T-helper 2 cell treated with Interferon-gamma antibody and Interleukin-4, amounts not matched to agents 5 μg/mL and 100 μg/mL, for 36 hours (primary cell): Measurements from ENCODE around the gene AIG1.
"Not testable (repeated sequence)": the region's sequence is repeated elsewhere in the genome, so short reads cannot be mapped to it uniquely, and the experiment has no call there.

Source experiments
- DNase-seq: peaks from one replicate; pipeline ENCODE4 v3.0.0; 2021; ENCODE audit warnings: low spot score
- H3K27ac Mint-ChIP-seq: one replicate; pipeline ENCODE4 v1.8.0; 2021; ENCODE audit warnings: mild to moderate bottlenecking, mixed read lengths
- H3K27me3 Mint-ChIP-seq: one replicate; pipeline ENCODE4 v1.8.0; 2021; ENCODE audit warnings: low read depth, mixed read lengths
- H3K36me3 Mint-ChIP-seq: one replicate; pipeline ENCODE4 v1.8.0; 2021; ENCODE audit warnings: low read depth, mixed read lengths
- H3K4me1 Mint-ChIP-seq: one replicate; pipeline ENCODE4 v1.8.0; 2021; ENCODE audit warnings: low read depth, mixed read lengths
- H3K4me3 Mint-ChIP-seq: one replicate; pipeline ENCODE4 v1.8.0; 2022; ENCODE audit warnings: mild to moderate bottlenecking, moderate library complexity, mixed read lengths
- H3K9me3 Mint-ChIP-seq: one replicate; pipeline ENCODE4 v1.8.0; 2021; ENCODE audit warnings: mixed read lengths

The AIG1 gene

GRCh38 chr6:143060806-143061596 lies at the start of gene AIG1:
Gene AIG1, plus strand, starts transcription at chr6:143060889. Its CDS starts 37 bp downstream, at chr6:143060926.
- peaks cover 21% of the 10 kb centered on the region for H3K4me1 Mint-ChIP-seq
- peak within 1 kb of the TSS; percentile 90 for H3K4me3 Mint-ChIP-seq
- peak; percentile 46 for DNase-seq

GRCh38 chr6:143014764-143015163 lies 45.9 kb upstream of the AIG1 start:
- Mint-ChIP-seq H3K4me3 (no peak overlapping the region), H3K27me3 (no peaks in the 10 kb centered on the region), H3K4me1 (no peaks in the 10 kb centered on the region), H3K27ac (no peak overlapping the region), H3K9me3 (no peaks in the 10 kb centered on the region), H3K36me3 (no peaks in the 10 kb centered on the region)
- DNase-seq = no peak

More at GRCh38 chr6:143060806-143061596, at the start of gene AIG1:
- H3K27ac Mint-ChIP-seq = peak within 1 kb of the TSS; percentile 88
- H3K9me3 Mint-ChIP-seq = no peaks in the 10 kb centered on the region
- H3K36me3 Mint-ChIP-seq = no peaks in the 10 kb centered on the region
- H3K27me3 Mint-ChIP-seq = no peaks in the 10 kb centered on the region

GRCh38 chr6:143015300-143015706 lies 45.4 kb upstream of the AIG1 start:
- Mint-ChIP-seq H3K36me3 (no peaks in the 10 kb centered on the region), H3K4me1 (no peaks in the 10 kb centered on the region), H3K4me3 (no peak overlapping the region), H3K9me3 (no peaks in the 10 kb centered on the region), H3K27ac (no peak overlapping the region), H3K27me3 (no peaks in the 10 kb centered on the region)
- DNase-seq = no peak

- DNase-seq = no peak
- Mint-ChIP-seq H3K27me3 (no peaks in the 10 kb centered on the region), H3K4me1 (no peaks in the 10 kb centered on the region), H3K27ac (no peak overlapping the region), H3K4me3 (no peak overlapping the region), H3K36me3 (no peaks in the 10 kb centered on the region), H3K9me3 (peaks cover 6% of the 10 kb centered on the region)
Measured at GRCh38 chr6:143018955-143019354, 41.7 kb upstream of the AIG1 start.

- not testable (repeated sequence) for H3K4me3 Mint-ChIP-seq, DNase-seq, H3K9me3 Mint-ChIP-seq, H3K27ac Mint-ChIP-seq, H3K27me3 Mint-ChIP-seq, H3K36me3 Mint-ChIP-seq, H3K4me1 Mint-ChIP-seq
Measured at GRCh38 chr6:143020862-143021261, 39.8 kb upstream of the AIG1 start.

- H3K4me1 Mint-ChIP-seq = no peaks in the 10 kb centered on the region
- no peaks in the 10 kb centered on the region for H3K36me3 Mint-ChIP-seq
- no peak for DNase-seq
- no peak overlapping the region for H3K4me3 Mint-ChIP-seq
- H3K27me3 Mint-ChIP-seq = no peaks in the 10 kb centered on the region
- H3K27ac Mint-ChIP-seq = no peak overlapping the region
- peaks cover 6% of the 10 kb centered on the region for H3K9me3 Mint-ChIP-seq
Measured at GRCh38 chr6:143021543-143021942, 39.1 kb upstream of the AIG1 start.

GRCh38 chr6:143022587-143022986 lies 38.1 kb upstream of the AIG1 start:
- H3K4me3 Mint-ChIP-seq = no peak overlapping the region
- H3K27me3 Mint-ChIP-seq = no peaks in the 10 kb centered on the region
- no peak overlapping the region for H3K27ac Mint-ChIP-seq
- H3K36me3 Mint-ChIP-seq = no peaks in the 10 kb centered on the region
- DNase-seq = no peak
- H3K9me3 Mint-ChIP-seq = peaks cover 6% of the 10 kb centered on the region
- no peaks in the 10 kb centered on the region for H3K4me1 Mint-ChIP-seq

GRCh38 chr6:143023695-143024094 lies 37.0 kb upstream of the AIG1 start:
- no peak overlapping the region for H3K4me3 Mint-ChIP-seq
- no peaks in the 10 kb centered on the region for H3K36me3 Mint-ChIP-seq
- no peak overlapping the region for H3K27ac Mint-ChIP-seq

GRCh38 chr6:143024977-143025376 lies 35.7 kb upstream of the AIG1 start:
- H3K27me3 Mint-ChIP-seq = no peaks in the 10 kb centered on the region
- no peaks in the 10 kb centered on the region for H3K4me1 Mint-ChIP-seq

More at GRCh38 chr6:143023695-143024094, 37.0 kb upstream of the AIG1 start:
- Mint-ChIP-seq H3K27me3 (no peaks in the 10 kb centered on the region), H3K4me1 (no peaks in the 10 kb centered on the region), H3K9me3 (peaks cover 6% of the 10 kb centered on the region)
- DNase-seq = no peak

GRCh38 chr6:143026696-143027449 lies 33.8 kb upstream of the AIG1 start:
- Mint-ChIP-seq H3K36me3 (no peaks in the 10 kb centered on the region), H3K27me3 (no peaks in the 10 kb centered on the region), H3K27ac (no peak overlapping the region), H3K4me1 (no peaks in the 10 kb centered on the region), H3K4me3 (no peak overlapping the region), H3K9me3 (no peaks in the 10 kb centered on the region)
- peak; percentile 12 for DNase-seq

More at GRCh38 chr6:143024977-143025376, 35.7 kb upstream of the AIG1 start:
- DNase-seq = no peak
- Mint-ChIP-seq H3K27ac (no peak overlapping the region), H3K9me3 (peaks cover 6% of the 10 kb centered on the region), H3K4me3 (no peak overlapping the region), H3K36me3 (no peaks in the 10 kb centered on the region)

GRCh38 chr6:143034689-143035334 lies 25.9 kb upstream of the AIG1 start:
- H3K4me3 Mint-ChIP-seq = no peak overlapping the region
- no peak overlapping the region for H3K27ac Mint-ChIP-seq
- H3K36me3 Mint-ChIP-seq = no peaks in the 10 kb centered on the region
- H3K9me3 Mint-ChIP-seq = no peaks in the 10 kb centered on the region
- peaks cover 12% of the 10 kb centered on the region for H3K27me3 Mint-ChIP-seq
- peaks cover 4% of the 10 kb centered on the region for H3K4me1 Mint-ChIP-seq
- DNase-seq = no peak

GRCh38 chr6:143037470-143037869 lies 23.2 kb upstream of the AIG1 start:
- H3K27me3 Mint-ChIP-seq = peaks cover 11% of the 10 kb centered on the region
- no peak overlapping the region for H3K27ac Mint-ChIP-seq
- no peak overlapping the region for H3K4me3 Mint-ChIP-seq

GRCh38 chr6:143038833-143039232 lies 21.9 kb upstream of the AIG1 start:
- no peak for DNase-seq
- Mint-ChIP-seq H3K4me3 (no peak overlapping the region), H3K9me3 (no peaks in the 10 kb centered on the region), H3K27ac (no peak overlapping the region), H3K36me3 (no peaks in the 10 kb centered on the region), H3K27me3 (peaks cover 12% of the 10 kb centered on the region), H3K4me1 (peaks cover 6% of the 10 kb centered on the region)

More at GRCh38 chr6:143037470-143037869, 23.2 kb upstream of the AIG1 start:
- Mint-ChIP-seq H3K9me3 (no peaks in the 10 kb centered on the region), H3K36me3 (no peaks in the 10 kb centered on the region), H3K4me1 (peaks cover 6% of the 10 kb centered on the region)
- DNase-seq = no peak

- no peaks in the 10 kb centered on the region for H3K9me3 Mint-ChIP-seq
- peaks cover 12% of the 10 kb centered on the region for H3K27me3 Mint-ChIP-seq
- no peak overlapping the region for H3K27ac Mint-ChIP-seq
- peaks cover 6% of the 10 kb centered on the region for H3K4me1 Mint-ChIP-seq
- peak overlapping the region; percentile 12 for H3K4me3 Mint-ChIP-seq
- H3K36me3 Mint-ChIP-seq = no peaks in the 10 kb centered on the region
- DNase-seq = no peak
Measured at GRCh38 chr6:143039548-143039947, 21.1 kb upstream of the AIG1 start.
